Thoracic aorta endothelial cell (primary cell): ENCODE data around the gene MED14. TPM values are rescaled to one million over a fixed set of nuclear protein-coding genes. Genes with fewer than 3 reads are reported as not detected.

Experiments used
- total RNA-seq: library from RNA; depleted of rRNA; stranded (reverse); fragments of >200 nt; gene quantifications from 2 replicates; pipeline ENCODE4 v1.2.3, GENCODE V29; 2012

MED14 gene
- 44.7 and 59.2 TPM in 2 replicates for total RNA-seq

DNA sequence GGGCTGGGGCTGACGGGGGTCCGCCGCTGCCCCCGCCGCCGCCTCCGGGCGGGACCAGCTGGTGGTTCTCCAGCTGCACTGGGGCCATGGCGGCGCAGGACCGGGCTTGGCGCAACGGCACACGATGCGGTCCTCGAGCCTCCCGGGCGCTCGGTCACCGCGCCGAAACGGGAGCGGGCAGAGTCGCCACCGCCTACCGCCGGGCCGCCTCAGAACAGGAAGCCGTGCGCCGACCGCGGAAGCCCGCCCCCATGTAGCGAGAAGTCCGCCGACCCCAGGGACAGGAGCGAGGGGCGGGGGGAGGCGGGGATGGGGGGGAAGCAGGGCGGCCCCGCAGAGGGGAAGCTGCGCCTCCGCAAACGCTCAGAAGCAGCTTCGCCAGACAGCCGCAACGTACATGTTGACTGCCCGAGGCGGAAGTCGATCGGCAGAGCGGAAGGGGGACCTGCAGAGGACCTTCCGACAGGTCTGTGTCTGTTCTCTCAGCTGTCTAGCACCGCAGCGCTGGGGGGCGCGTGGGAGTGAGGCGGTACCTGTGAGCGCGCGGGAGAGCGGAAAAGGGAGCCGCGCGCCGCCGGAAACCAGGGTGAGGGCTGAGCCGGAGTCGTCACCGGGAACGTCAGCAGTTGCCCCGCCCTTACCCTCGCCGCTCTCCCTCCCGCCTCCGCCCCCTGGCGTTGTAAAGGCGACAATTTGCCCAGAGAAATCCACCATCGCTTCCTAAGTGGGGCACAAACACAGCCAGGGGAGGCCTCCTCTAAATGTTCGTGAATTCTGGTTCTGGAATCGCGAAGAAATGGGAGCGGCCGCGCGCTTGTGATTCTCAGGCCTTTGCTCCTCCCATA, at the start of gene MED14:
MED14 (minus strand) TSS at position 218 of the 845 bp plus-strand sequence; CDS start at position 88, 130 bp downstream.

GRCh38 chrX:40647307-40648197, 87.8 kb downstream of the MED14 start, which contains the start of gene CXorf38:
CXorf38 (minus strand) TSS chrX:40647561; CDS start chrX:40647520, 41 bp downstream.

GRCh38 chrX:40623139-40623536, 112.2 kb downstream of the MED14 start, which contains the start of gene MPC1L:
MPC1L (plus strand) TSS chrX:40623428; CDS start chrX:40623566, 138 bp downstream.

Other genes with a start within 250 kb of the MED14 start
- gene ATP6AP2, start 154.6 kb downstream of the MED14 start, total RNA-seq = 95.2 and 121 TPM in 2 replicates
- not detected in 2 replicates for gene MPC1L, start 112.1 kb downstream of the MED14 start, total RNA-seq
- 17.0 and 18.1 TPM in 2 replicates for gene CXorf38, start 88.0 kb downstream of the MED14 start, total RNA-seq